LHCN-M2 (cell line): Measurements from ENCODE around the gene MED14. TPM values are rescaled to one million over a fixed set of nuclear protein-coding genes. Genes with fewer than 3 reads are reported as not detected.

Experiments
- DNase-seq: peaks from one replicate; pipeline ENCODE4 v3.0.0-alpha.2; 2012; ENCODE audit warnings: low read depth
- total RNA-seq: library from RNA; depleted of rRNA; stranded (reverse); fragments of >200 nt; gene quantifications from 2 replicates; pipeline ENCODE4 v1.2.3, GENCODE V29; 2014

MED14 gene
- total RNA-seq, 1 experiment from 2014 or later: 18.9 TPM

DNA sequence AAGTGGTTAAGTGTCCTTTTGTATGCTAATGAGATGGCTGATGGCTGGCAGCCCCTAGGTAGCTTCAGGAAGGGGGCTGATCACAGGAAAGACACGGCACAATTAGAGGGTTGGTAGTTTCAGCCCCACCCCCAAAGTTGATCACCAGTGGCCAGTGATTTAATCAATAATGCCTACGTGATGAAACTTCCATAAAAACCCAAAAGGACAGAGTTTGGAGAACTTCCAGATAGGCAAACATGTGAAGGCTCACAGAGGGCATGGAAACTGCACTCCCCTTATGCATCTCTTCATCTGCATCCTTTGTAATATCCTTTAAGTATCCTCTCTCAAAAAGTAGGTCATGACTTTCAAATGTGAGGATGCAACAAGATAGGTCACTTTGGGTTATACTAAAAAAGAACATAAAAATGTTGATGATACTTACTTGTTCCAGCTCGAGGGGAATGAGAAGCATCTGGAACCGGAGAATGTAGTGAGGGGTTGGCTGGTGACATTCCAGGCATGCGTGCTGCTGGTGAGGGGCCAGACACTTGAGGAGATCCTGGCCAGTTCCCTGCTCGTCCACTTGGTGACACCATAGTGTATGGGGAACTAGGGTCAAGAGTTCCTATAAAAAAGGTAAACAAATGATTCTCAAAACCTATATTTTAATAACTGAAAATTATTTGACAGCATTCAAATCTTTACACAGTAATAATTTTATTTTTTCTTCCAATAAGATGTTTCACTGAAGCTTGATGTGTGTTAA, 71.3 kb downstream of the MED14 start:
- DNase-seq: no peak

DNA sequence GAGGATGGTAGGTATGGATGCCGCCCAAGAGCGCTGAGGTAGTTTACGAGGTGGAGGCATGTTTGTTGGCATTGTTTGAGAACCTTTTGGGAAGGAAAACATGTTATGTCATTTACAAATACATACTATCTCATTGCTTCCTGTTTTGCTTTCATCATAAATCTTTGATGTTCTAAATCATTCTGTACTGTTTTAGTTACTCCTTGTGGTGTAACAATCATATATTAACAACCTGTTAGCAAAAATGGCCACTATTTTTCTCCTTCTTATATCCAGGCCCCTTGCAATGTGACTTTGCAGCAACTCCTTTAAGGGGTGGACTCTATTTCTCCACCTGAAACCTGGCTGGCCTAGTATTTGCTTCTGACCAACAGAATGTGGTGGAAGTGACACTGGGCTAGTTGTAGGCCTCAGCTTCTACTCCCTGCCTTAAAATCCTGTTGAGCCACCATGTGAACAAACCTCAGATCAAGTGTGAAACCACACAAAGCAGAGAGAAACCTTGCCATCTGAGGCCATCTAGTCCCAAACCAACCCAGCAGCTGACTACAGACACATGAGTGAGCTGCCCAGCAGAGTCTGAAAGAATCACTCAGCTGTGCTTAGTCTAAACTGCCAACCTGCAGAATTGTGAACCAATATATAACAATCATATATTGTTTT, 72.1 kb downstream of the MED14 start:
- DNase-seq: no peak

DNA sequence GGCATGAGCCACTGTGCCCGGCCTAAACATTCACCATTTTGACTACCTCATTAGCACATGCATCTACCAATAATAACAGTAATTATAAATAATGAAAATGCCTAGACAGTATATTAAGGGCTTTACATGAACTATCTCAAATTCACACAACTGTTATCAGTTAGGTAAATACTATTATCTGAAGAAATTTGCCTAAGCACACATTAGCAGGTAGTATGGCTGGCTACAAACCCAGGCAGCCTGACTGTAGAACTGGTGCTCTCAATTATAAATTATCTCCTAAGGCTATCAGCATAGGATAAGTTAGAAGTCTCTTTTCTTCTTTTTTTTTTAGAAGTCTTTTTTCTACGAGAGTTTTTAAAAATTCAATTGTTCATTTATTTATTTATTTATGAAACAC, 73.9 kb downstream of the MED14 start:
- no peak for DNase-seq

DNA sequence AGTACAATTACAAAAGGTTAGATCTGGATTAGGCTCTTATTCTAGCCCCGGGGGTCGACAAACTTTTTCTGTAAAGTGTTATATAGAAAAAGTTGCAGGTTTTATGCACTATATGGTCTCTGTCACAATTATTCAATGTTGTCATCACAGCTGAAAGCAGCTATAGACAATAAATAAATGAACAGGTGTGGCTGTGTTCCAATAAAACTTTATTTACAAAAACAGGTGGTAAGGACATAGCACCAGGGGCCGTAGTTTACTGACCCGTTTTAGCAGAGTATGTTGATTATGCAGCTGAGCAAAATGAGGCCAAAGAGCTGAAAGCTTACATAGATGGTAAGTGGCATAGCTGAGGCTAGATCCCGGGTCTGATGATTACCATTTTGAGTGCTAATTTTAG, 75.0 kb downstream of the MED14 start:
- no peak for DNase-seq

DNA sequence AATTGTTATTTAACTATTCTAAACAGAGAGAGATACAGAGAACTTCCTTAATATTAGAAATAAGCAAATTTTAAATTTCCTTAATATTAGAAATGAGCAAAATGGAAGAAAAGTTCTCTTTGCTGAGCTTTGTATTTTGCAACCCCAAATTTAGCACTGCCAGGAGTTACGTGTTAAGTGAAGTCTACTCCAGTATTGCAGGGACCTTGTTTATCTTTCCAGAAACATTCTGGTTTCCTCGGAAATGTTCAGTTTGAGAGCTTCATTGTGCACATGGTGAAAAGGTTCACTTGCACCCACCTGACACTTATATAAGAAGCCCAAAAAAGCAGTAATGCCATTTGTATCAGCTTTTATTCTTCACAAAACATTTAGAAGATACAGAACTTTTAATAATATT, 81.8 kb downstream of the MED14 start:
- no peak for DNase-seq

DNA sequence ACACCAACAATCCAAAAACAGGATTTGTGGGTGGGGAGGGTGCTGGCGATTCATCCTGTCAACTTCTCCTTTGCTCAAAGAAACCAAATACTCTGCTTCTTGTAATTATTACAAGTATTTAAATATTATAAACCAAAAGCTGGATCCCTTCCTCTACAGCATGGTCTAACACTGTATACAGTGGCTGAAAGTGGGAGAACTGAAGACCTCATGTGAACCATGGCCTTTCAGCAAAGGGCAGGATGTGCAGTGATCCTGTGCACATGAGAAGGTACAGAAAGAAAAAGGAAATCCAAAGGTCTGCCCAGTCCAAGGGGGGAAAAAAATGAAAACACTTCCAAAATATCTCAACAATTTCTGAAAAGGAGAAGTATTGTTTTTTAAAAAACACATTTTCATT, 82.7 kb downstream of the MED14 start:
- DNase-seq: no peak

DNA sequence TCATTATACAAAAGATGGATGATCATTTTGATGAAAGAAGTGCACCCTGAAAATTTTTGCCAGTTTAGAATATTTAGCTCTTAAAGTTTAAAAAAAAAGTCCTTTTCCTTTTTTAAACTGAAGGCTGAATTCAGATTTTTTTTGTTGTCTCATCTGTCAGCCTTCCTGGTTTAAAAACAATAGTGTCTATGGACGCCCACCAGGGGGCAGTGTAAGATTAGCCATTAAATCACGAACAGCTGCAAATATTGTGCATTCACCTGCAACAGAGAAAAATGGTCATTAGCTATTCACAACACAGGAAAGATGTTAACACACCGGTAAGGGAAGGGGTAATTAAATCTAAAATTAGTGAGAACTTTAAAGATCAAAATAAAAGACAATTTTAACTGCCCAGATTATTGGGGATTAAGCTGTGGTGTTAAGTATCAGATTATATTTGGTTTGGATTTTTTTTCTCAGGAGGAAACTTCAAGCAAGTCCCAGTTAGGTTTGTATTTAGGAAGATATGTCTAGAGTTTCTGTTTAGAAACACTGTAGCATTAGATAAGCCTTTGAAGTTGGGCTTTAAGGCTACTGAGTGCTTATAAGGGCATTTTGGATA, 83.6 kb downstream of the MED14 start:
- DNase-seq: peak; percentile 50

DNA sequence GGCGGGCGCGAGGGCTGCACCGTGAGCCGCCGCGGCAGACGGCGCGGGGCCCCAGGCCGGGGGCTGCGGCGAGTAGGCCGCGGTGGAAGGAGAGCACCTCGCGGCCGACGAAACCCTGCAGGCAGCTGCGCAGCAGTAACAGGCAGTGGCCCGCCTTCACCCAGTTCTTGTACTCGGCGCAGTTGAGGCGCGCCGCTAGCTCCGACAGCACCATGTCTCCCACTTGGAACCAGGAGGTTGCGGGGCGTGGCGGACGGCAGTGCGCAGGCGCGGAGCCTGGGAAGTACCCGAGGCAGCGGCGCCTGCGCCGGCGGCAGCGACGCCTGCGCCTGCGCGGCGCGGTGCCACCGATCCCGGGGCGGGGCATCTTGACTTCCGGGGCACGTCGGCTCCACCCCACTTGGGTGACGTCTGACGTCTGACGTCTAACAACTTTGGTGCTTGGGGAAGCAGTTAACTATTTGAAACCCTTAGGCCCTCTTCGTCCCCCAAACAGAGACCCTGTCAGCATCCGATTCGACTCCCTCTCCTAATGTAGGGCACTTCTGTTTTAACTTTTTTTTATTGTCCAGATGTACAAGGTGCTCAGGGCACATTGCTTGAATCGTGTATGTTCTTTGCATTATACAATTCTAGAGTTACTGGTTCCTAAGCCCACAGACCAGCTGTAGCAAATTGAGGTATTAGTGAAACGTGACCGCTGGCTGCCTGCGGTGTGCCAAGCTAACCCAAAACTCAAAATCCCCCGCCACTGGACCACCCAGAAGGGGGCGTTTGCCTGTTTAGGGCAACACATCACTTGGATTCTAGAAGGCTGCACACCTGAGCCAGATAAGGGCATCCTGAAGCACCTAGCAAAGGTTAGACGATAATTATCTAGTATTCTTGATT, 87.8 kb downstream of the MED14 start, which contains the start of gene CXorf38:
TSS of gene CXorf38 (minus strand) at position 255 of the 891 bp plus-strand sequence. CDS start at position 214, 41 bp downstream.
- peak; percentile 82 for DNase-seq

DNA sequence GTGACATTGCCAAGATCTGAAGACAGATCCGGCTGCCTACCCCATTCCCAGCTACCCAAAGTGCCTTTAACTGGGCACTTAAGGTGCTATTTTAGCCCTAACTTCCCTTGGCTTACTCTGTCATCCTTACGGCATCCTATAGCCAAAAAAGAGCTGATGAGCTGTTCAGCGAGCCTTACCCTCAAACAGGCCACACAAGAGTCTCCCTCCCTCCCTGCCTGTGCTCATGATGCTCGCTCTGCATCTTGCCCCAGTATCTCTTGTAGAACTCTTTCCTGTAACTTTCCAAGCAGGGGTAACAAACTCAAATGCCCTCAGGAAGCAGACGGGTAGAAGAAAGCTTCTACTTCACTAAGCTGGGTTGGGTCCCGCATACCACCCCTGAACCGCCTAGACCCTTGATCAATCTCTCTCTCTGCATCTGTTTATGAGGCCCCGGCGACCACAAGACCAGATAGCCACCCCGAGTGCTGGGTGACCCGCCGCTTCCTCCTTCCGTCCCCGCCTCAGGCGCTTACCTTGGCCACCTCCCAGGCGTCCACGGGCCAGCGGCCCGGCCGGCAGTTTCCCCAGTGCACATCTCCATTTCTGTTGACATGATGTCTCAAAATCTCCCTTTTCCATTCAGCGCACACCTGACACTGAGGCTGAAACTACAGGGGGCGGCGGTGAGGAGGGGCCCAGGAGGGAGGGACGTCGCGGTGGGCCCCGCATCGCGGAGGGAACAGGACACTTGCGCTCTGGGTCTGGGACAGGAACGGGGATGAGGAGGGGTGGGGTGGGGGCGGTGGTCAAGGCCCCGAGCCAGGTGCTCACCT, 88.6 kb downstream of the MED14 start:
- peak; percentile 25 for DNase-seq

DNA sequence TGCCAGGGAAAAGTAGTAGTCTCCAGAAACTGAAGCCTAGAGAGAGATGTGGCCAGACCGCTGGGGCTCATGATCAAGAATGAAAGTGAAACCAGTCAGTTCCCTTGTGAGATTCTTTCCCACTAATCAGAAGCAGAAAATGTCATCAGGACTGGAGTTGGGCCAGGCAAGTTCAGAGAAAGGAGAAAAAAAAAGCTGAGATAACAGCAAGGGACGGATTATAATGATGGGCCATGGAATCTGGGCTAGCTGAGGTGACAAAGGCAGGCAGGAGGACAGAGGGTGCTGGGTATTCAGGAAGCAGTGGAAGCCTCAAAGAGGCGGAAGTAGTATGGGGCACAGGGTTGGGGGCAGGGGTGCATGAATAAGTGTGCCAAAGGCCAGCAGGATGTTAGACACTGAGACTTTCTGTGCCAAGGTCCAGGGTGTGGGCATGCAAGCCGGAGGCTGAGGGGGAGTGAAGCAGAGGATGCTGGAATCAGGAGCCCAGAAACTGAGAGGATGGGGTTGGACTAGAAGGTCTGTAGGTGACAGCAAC, 90.5 kb downstream of the MED14 start:
- DNase-seq: peak; percentile 67

DNA sequence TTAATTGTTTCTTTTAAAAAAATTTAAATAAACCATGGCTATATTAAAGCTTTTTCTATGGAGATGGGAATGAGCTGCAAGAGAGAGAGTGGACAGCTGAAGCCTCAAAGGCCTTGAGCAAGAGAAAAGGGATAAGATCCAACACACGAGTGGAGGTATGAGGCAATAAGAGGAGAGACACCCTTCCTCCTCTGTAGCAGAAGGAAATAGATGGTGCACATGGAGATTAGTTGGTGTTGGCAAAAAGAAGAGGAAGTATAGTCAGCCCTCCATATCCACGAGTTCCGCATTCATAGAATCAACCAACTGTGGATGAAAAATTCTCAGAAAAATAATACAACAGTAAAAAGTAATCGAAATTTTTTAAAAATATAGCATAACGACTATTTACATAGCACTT, 91.2 kb downstream of the MED14 start:
- DNase-seq: peak; percentile 51

DNA sequence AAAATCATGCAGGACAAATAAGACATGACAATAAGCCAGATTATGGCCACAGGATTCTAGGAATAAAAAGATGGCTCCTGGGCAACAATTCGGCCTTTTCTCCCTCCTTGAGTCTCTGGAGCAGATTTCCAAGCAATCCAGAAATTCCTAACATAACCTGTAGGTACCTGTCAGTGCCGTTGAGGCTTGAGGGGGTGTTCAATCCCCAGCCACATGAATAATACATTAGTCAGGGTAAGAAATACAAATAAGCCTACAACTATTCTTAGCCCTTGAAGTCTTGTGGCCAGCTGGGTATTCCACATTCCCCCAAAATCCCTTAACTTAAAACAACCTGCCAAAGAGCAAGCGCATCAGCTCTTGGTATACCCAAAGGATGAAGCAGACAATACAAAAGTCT, 97.7 kb downstream of the MED14 start:
- no peak for DNase-seq

DNA sequence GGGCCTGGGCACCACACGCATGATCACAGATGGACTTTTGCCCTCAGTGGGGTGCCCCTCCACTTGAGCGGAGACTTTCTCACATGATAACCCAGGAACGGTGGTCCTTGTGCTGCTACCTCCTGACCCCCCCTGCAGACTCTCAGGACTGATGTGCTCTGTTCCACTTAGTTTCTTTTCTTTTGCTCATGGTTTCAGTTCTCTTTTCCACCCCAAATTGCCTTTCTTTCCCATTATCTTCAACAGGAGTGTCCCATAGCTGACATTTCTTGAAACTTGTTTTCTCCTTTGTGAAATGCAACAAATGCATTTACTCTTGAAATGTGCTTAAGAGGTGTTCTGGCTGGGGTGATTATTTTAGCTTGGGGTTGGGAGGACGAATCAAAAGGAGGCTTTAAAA, 103.1 kb downstream of the MED14 start:
- no peak for DNase-seq

DNA sequence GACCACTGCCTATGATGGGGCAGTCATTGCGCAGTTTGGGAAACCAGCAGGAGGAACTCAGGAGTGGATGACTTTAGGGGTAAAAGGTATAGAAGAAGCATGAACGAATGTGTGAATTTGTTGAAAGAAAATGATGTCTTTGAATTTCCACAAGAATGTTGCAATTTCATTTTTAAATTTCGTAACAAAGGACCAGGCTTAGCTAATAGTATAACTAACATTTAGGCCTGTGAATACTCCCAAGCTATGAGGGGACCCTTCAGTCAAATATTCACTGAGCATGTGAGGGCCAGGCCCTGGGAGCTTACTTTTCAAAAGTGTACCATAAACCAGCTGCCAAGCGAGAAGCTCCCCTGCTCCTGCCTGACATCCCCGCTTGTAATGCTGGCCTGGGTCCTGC, 106.8 kb downstream of the MED14 start:
- DNase-seq: no peak

DNA sequence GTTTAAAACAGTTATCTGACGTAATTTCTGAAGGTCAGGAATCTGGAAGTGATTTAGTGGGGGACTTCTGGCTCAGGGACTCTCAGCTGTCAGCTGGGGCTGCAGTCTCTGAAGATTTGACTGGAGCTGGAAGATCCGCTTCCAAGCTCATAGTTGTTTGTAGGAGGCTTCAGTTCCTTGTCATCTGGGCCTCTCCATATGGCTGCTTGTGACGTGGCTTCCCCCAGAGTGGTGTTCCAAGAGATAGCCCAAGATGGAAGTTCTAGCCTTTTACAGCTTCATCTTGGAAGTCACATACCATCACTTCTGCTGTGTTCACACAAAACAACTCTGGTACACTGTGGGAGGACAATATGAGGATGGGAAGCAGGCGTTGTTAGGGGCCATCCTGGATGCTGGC, 110.0 kb downstream of the MED14 start:
- DNase-seq: no peak

DNA sequence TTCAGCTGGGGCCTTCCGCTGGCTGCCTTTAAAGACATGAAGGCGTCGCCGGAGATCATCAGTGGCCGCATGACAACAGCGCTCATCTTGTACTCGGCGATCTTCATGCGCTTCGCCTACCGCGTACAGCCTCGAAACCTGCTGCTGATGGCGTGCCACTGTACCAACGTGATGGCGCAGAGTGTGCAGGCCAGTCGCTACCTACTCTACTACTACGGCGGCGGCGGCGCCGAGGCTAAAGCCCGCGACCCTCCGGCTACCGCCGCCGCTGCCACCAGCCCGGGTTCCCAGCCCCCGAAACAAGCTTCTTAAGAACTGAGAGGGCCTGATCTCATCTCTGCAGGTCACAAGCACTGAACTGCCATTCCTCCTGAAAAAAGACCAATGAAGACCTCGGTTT, 111.7 kb downstream of the MED14 start:
- DNase-seq: no peak

DNA sequence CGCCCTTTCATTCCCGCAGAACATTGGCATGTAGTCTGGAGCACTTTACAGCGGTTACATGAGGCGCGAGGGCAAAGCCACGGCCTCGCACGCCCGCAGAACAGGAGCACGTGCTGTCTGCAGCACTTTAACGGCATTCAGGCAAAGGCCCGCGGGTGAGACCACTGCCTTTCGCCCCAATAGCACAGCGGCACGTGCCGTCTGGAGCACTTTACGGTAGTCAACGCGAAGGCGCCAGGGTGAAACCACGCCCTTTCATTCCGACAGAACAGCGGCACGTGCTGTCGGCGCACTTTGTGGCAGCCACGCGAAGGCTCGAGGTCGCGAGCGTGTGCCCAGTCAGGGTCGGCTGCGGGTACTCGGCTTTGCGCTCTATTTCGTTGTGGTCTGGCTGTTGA, 112.2 kb downstream of the MED14 start, which contains the start of gene MPC1L:
TSS of gene MPC1L (plus strand) at position 290 of the 398 bp plus-strand sequence. CDS start 138 bp downstream, outside the sequence.
- DNase-seq: no peak

DNA sequence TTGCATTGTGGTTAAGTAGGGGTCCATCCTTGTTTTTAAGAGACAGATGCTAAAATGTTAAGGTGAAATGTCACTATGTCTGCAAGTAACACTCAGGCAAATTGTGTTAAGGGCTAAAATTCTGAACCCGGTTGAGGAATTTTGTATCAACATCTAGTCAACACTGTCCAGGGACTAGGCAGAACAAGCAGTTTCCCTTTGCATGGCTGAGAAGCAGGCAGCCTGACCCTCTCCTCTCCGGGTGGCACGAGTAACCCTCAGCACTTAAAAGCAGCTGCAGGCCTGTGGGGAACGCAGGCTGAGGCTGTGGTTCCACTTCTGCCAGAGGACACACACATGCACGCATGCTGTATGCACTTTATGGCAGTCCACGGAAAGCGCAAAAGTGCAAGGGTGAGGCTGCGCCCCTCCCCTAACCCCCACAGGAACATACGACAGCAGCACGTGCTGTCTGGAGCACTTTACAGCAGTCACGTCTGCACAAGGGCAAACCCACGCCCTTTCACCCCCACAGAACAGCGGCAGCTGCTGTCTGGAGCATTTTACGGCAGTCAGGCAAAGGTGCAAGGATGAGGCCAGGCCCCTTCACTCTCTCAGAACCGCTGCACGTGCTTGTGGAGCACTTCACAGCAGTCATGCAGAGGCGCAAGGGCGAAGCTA, 112.7 kb downstream of the MED14 start:
- no peak for DNase-seq

DNA sequence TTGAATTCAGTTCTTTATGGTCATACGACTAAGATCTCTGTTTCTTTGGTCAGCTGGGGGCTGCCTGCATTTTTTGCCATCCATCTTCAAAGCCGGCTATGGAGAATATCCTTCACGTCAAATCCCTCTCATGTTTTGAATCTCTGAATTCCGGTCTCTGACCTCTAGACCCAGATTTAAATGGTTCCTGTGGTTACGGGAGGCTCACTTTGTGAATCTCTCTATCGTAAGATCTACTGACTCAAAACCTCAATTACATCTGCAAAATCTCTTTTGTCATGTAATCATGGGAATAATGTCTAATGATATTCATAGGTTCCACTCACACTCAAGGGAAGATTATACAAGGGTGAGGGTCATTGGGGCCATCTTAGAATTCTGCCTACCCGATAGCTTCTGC, 117.8 kb downstream of the MED14 start:
- DNase-seq: no peak

DNA sequence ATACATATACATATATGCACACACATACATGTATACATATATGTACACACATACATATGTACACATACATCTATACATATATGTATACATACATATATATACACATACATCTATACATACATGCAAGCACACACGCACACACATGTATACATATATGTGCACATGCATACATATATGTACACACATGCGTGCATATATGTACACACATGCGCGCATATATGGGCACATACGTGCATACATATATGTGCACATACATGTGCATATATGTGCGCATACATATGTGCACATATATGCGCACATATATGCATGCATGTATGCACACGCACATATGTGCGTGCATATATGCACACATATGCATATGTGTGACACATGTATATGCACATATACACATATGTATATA, 119.4 kb downstream of the MED14 start:
- no peak for DNase-seq
